RWPE2 (cell line): ENCODE measurements around the gene BOLA1.
"Not testable (repeated sequence)": the region's sequence is repeated elsewhere in the genome, so short reads cannot be mapped to it uniquely, and the experiment has no call there.

Source experiments
- ATAC-seq: fragments of 200-7000 bp; cut with Tn5 transposase; 3 replicates; pipeline ENCODE4 v1.9.1; 2021; ENCODE audit warnings: low read depth
- DNase-seq: peaks from one replicate; pipeline ENCODE4 v3.0.0-alpha.2; 2020; ENCODE audit warnings: low spot score
- H3K27ac ChIP-seq: fragments of 450-650 bp; 2 replicates; pipeline ENCODE4 v1.5.1; 2017; ENCODE audit warnings: mild to moderate bottlenecking; ENCODE audit not compliant: poor library complexity, severe bottlenecking
- H3K27me3 ChIP-seq: fragments of 250-450 bp; sonication (Bioruptor Pico); 2 replicates; pipeline ENCODE4 v1.5.1; 2021; ENCODE audit warnings: mild to moderate bottlenecking, moderate library complexity; ENCODE audit not compliant: insufficient read depth, poor library complexity, severe bottlenecking
- H3K36me3 ChIP-seq: fragments of 250-450 bp; sonication (Bioruptor Pico); 2 replicates; pipeline ENCODE4 v1.5.1; 2020; ENCODE audit warnings: low read depth, mild to moderate bottlenecking, moderate library complexity
- H3K4me1 ChIP-seq: fragments of 250-450 bp; sonication (Bioruptor Pico); 2 replicates; pipeline ENCODE4 v1.5.1; 2021; ENCODE audit warnings: mild to moderate bottlenecking, moderate library complexity; ENCODE audit not compliant: insufficient read depth, poor library complexity, severe bottlenecking
- H3K4me3 ChIP-seq: fragments of 250-450 bp; sonication (Bioruptor Pico); 2 replicates; pipeline ENCODE4 v1.5.1; 2021; ENCODE audit warnings: mild to moderate bottlenecking, moderate library complexity; ENCODE audit not compliant: severe bottlenecking
- H3K9me3 ChIP-seq: fragments of 250-450 bp; sonication (Bioruptor Pico); 2 replicates; pipeline ENCODE4 v1.5.1; 2021; ENCODE audit warnings: mild to moderate bottlenecking, moderate library complexity; ENCODE audit not compliant: severe bottlenecking
- CTCF ChIP-seq: fragments of 450-650 bp; IDR thresholded peaks from one replicate; pipeline ENCODE4 v1.5.1; 2017; ENCODE audit warnings: mild to moderate bottlenecking, moderate library complexity; ENCODE audit not compliant: poor library complexity, severe bottlenecking

BOLA1 gene

DNA sequence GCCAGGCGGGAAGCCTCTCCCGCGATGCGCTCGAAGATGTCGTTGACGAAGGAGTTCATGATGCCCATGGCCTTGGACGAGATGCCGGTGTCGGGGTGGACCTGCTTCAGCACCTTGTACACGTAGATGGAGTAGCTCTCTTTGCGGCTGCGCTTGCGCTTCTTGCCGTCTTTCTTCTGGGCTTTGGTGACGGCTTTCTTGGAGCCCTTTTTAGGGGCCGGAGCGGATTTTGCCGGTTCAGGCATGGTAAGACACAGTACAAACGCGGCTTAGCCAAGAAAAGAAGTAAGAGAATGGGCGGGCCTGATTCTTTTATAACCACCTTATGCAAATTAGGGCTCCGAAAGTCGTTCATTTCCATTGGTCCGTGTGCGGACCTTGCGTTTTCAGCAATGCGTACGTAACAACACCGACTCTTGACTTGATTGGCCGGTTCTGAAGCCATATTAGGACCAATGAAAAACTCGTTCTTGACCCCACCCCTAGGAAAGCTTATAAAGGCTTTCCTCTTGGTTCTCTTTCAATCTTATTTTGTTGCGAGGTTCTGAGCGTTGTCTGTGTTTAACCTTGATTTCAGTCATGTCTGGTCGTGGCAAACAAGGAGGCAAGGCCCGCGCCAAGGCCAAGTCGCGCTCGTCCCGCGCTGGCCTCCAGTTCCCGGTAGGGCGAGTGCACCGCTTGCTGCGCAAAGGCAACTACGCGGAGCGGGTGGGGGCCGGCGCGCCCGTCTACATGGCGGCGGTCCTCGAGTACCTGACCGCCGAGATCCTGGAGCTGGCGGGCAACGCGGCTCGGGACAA is 12.8 kb upstream of the BOLA1 start:
- H3K27me3 ChIP-seq = no peaks in the 10 kb centered on the region
- peak; percentile 62 for ATAC-seq
- H3K36me3 ChIP-seq = no peaks in the 10 kb centered on the region
- no peaks in the 10 kb centered on the region for H3K9me3 ChIP-seq
- peak overlapping the region; percentile 85 for H3K27ac ChIP-seq
- DNase-seq = peak; percentile 87
- peak overlapping the region; percentile 49 for H3K4me3 ChIP-seq
- no peak for TF ChIP-seq CTCF
- peaks cover 14% of the 10 kb centered on the region for H3K4me1 ChIP-seq

GRCh38 chr1:149887196-149887455 is 12.2 kb upstream of the BOLA1 start:
- Histone ChIP-seq H3K4me3 (peak overlapping the region; percentile 49), H3K4me1 (peaks cover 14% of the 10 kb centered on the region), H3K27ac (peak overlapping the region; percentile 85)
- H3K27me3 ChIP-seq, DNase-seq, H3K36me3 ChIP-seq, ATAC-seq, H3K9me3 ChIP-seq: not testable (repeated sequence)

DNA sequence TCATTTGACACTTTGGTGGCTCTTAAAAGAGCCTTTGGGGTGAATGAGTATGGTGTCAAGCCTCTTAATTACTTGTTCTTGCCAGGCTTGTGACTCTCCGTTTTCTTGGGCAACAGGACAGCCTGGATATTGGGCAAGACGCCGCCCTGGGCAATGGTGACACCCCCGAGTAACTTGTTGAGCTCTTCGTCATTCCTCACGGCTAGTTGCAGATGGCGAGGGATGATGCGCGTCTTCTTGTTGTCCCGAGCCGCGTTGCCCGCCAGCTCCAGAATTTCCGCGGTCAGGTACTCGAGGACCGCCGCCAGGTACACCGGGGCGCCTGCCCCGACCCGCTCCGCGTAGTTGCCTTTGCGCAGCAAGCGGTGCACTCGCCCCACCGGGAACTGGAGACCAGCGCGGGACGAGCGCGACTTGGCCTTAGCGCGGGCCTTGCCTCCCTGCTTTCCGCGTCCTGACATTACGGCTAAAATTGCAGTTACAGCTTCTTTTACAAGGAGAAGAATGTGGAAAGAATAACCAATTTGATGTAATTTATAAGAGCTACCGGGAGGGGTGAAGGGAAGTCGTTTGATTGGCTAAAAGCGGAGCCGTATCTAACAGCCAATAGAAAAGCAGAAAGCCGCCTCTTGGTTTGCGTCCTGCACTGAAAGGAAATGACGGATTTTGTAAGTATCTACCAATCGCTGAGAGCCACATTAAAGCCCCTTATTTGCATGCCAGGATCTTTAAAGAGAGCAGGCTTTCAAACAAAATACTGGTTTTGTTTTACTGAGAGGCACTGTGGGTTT is 11.7 kb upstream of the BOLA1 start:
- H3K4me3 ChIP-seq = peak overlapping the region; percentile 49
- H3K27ac ChIP-seq = peak overlapping the region; percentile 85
- no peaks in the 10 kb centered on the region for H3K27me3 ChIP-seq
- DNase-seq = peak; percentile 88
- ATAC-seq = peak; percentile 60
- H3K9me3 ChIP-seq = no peaks in the 10 kb centered on the region
- peaks cover 14% of the 10 kb centered on the region for H3K4me1 ChIP-seq
- TF ChIP-seq CTCF = no peak
- H3K36me3 ChIP-seq = no peaks in the 10 kb centered on the region

DNA sequence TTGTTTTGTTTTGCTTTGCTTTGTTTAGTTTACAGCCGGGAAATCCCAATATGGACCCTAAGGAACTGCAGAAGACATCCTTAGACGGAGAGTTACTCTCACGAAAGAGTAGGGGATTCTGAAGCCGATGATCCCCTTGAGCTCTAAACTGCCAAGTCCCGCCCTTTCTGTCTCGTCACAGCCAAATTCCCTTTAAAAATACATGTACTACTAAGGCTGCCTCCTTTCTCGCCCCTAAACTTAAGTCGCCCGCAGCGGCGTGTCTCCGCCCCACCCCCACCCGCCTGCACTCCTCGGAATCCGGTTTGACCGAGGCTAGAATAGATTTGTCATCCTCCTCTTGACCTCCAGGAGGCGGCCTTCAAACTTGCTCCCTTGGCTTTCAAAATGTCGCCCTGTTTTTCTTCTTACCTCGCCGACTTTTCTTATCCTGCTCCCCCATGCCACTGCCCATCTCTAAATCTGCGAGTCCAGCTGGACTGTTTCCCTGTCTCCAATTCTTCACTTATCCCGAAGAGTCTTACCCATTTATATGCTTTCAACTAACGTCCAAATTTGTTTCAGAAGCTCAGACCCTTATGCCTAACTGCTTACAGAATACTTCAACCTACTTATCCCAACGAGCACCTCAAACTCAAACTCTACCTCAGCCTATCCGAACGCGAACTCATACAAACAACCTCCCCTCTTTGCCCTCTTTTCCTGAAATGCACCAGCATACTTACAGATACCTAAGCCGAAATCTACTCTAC is 10.9 kb upstream of the BOLA1 start:
- peak; percentile 78 for TF ChIP-seq CTCF
- Histone ChIP-seq H3K4me1 (peaks cover 14% of the 10 kb centered on the region), H3K9me3 (no peaks in the 10 kb centered on the region), H3K36me3 (no peaks in the 10 kb centered on the region), H3K4me3 (peak overlapping the region; percentile 49), H3K27ac (peak overlapping the region; percentile 85), H3K27me3 (no peaks in the 10 kb centered on the region)
- peak; percentile 8 for ATAC-seq
- DNase-seq = no peak

- DNase-seq (no peak), ATAC-seq (no peak)
- no peak for TF ChIP-seq CTCF
- no peaks in the 10 kb centered on the region for H3K9me3 ChIP-seq
- H3K27me3 ChIP-seq = no peaks in the 10 kb centered on the region
- H3K4me3 ChIP-seq = peak overlapping the region; percentile 49
- peak overlapping the region; percentile 85 for H3K27ac ChIP-seq
- H3K36me3 ChIP-seq = no peaks in the 10 kb centered on the region
- peaks cover 14% of the 10 kb centered on the region for H3K4me1 ChIP-seq
These were observed 10.4 kb upstream of the BOLA1 start for GRCh38 chr1:149888999-149889289.
